Measurements from ENCODE around the gene KRTAP4-7.
"Not testable (repeated sequence)": the region's sequence is repeated elsewhere in the genome, so short reads cannot be mapped to it uniquely, and the experiment has no call there.

DNA sequence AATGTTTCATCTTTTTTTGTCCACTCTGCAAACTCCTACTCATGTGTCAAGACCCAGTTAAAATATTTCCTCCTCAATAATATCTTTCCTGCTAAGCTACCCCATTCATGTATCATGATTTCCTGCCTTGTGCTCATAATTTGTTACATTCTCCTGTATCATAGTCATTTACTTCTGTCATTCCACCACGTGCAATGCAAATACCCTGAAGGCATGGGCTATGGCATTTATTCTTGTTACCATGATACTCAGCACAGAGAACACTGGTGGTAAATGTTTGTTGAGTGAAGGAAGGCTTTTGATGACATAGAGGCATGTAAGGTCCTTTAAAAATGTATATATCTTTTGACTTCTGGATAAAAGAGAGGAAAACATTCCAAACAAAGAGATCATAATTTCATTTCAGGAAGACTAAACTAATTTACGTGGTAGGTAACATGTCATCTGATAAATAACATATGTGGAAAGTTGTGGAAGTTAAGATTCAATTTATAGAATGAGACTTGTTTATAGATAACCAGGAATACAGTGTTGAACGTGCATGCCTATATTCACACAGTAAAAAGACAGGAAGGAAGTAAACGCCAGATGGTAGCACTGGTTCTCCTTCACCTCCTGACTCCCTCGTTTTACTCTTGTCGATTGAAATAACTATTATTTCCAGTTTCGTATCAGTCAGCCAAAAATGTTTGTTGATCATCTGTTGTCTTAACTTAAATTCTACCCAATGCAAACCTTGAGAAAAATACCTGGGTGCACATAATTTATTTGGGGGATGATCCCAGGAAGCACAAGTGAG is 15.9 kb downstream of the KRTAP4-7 start:
- TF ChIP-seq MAZ (IDR thresholded peaks at IDR 0.05; ENCODE audit: borderline replicate concordance, low read depth, low read length); POLR2A (IDR thresholded peaks at IDR 0.05; ENCODE audit: low read depth, low read length): not testable (repeated sequence)
